GM12878 (cell line): Measurements from ENCODE around the gene ZNF169. TPM values are rescaled to one million over a fixed set of nuclear protein-coding genes. Genes with fewer than 3 reads are reported as not detected.
"Not testable (repeated sequence)": the region's sequence is repeated elsewhere in the genome, so short reads cannot be mapped to it uniquely, and the experiment has no call there.

Source experiments
- ATAC-seq: fragments of 200-7000 bp; cut with Tn5 transposase; 3 replicates; pipeline ENCODE4 v1.9.1; 2020; ENCODE audit warnings: mild to moderate bottlenecking, moderate library complexity
- BruUV-seq: library from RNA; stranded (reverse); fragments of 400-500 nt; replicated peaks from 2 replicates; lab custom pipeline; 2021; lab: Mats Ljungman, UMichigan
- CTCF ChIA-PET: fragments of 300-600 bp; sonication (Branson Sonifier 250); formaldehyde crosslinking; extraction: SDS; loops from one replicate; lab custom pipeline; 2021; ENCODE audit warnings: inconsistent platforms; lab: Yijun Ruan, JAX
- POLR2A ChIA-PET: fragments of 350-600 bp; formaldehyde crosslinking; extraction: SDS; loops from one replicate; lab custom pipeline; 2021; ENCODE audit warnings: inconsistent platforms; lab: Charles Lee
- RAD21 ChIA-PET: fragments of 300-600 bp; sonication (Branson Sonifier 250); formaldehyde crosslinking; loops from one replicate; lab custom pipeline; 2023; ENCODE audit warnings: antibody characterized with exemption; ENCODE audit not compliant: unreplicated experiment; lab: Charles Lee
- SMC1A ChIA-PET: fragments of 300-600 bp; sonication (Branson Sonifier 250); formaldehyde crosslinking; loops from one replicate; lab custom pipeline; 2023; ENCODE audit not compliant: unreplicated experiment, uncharacterized antibody; lab: Charles Lee
- DNase-seq: peaks from one replicate; pipeline ENCODE4 v3.0.0-alpha.2; 2011; ENCODE audit warnings: low read depth, low spot score
- FAIRE-seq: peaks from 3 replicates; lab custom pipeline; 2011; peaks lifted over from hg19 to GRCh38; lab: Jason Lieb, UNC
- H2AFZ ChIP-seq: 2 replicates; pipeline ENCODE4 v1.6.0; 2011; ENCODE audit warnings: low read depth, low read length, control low read depth; ENCODE audit not compliant: control insufficient read depth
- H3K27ac ChIP-seq: 2 replicates; pipeline ENCODE4 v1.5.1; 2011; ENCODE audit warnings: control low read depth; ENCODE audit not compliant: control insufficient read depth, insufficient read depth
- H3K27me3 ChIP-seq, 2 experiments: replicated peaks in 1 of 2; 2 replicates each; pipeline versions ENCODE4 v1.6.0 to v1.6.1; 2011; ENCODE audit warnings: low read length in 1 of 2; ENCODE audit not compliant: control insufficient read depth in 2 of 2, insufficient read depth in 2 of 2
- H3K36me3 ChIP-seq, 2 experiments: 2 replicates each; pipeline ENCODE4 v1.5.1; 2011; ENCODE audit warnings: low read length in 1 of 2; ENCODE audit not compliant: control insufficient read depth in 2 of 2, insufficient read depth in 2 of 2
- H3K4me1 ChIP-seq: 2 replicates; pipeline ENCODE4 v1.6.1; 2011; ENCODE audit warnings: mild to moderate bottlenecking, low read length, moderate library complexity, mixed read lengths; ENCODE audit not compliant: control insufficient read depth, insufficient read depth
- H3K4me2 ChIP-seq: 2 replicates; pipeline ENCODE4 v1.6.0; 2011; ENCODE audit warnings: control low read depth; ENCODE audit not compliant: control insufficient read depth, insufficient read depth
- H3K4me3 ChIP-seq: fragments of 200-600 bp; sonication (generic); 2 replicates; pipeline ENCODE4 v1.5.1; 2016
- H3K79me2 ChIP-seq: 2 replicates; pipeline ENCODE4 v1.6.0; 2011; ENCODE audit warnings: low read length; ENCODE audit not compliant: control insufficient read depth, insufficient read depth
- H3K9ac ChIP-seq: 2 replicates; pipeline ENCODE4 v1.8.0; 2011; ENCODE audit warnings: low read length, control low read depth, mixed read lengths; ENCODE audit not compliant: control insufficient read depth, insufficient read depth
- H3K9me3 ChIP-seq: replicated peaks from 3 replicates; pipeline ENCODE4 v1.5.1; 2011; ENCODE audit warnings: mild to moderate bottlenecking, low read length; ENCODE audit not compliant: control insufficient read depth, insufficient read depth
- H4K20me1 ChIP-seq: 2 replicates; pipeline ENCODE4 v1.6.0; 2011; ENCODE audit not compliant: control insufficient read depth, insufficient read depth
- WGBS: methylation state at CpG from one replicate; pipeline ENCODE4 v1.1.6; 2016; ENCODE audit warnings: low lambda C conversion rate; ENCODE audit not compliant: insufficient replicate concordance, insufficient coverage; ENCODE audit errors: missing lambda C conversion rate; 5-methylcytosine and 5-hydroxymethylcytosine counted together
- in situ Hi-C: fragments of 300-500 bp; cut with MboI; formaldehyde crosslinking; loops from 9 replicates; pipeline ENCODE4 v1.14.3; 2018; ENCODE audit warnings: mixed read lengths
- intact Hi-C: fragments of 100-400 bp; cut with micrococcal nuclease; formaldehyde crosslinking; loops from one replicate; pipeline ENCODE4 v1.14.2; 2022; ENCODE audit not compliant: unreplicated experiment
- polyA plus RNA-seq, 11 experiments: library from polyadenylated mRNA; depleted of rRNA in 4 of 11; unstranded in 6 of 11; stranded (reverse) in 5 of 11; fragments of >200 nt; fragmentation: Nextera tagmentation in 4 of 11; fragmentation: Illumina TruSeq in 1 of 11; extraction: Ambion mirVana in 4 of 11; extraction: Trizol in 1 of 11; gene quantifications; 1 replicate in 1 of 11; 2 replicates in 10 of 11; pipeline versions ENCODE4 v1.2.1 to v1.2.3, GENCODE V29; 2011 to 2016; ENCODE audit warnings: inconsistent platforms in 2 of 11, missing spikeins in 2 of 11, low read depth in 1 of 11
- total RNA-seq, 4 experiments: library from RNA; depleted of rRNA in 3 of 4; stranded (reverse); fragments of >200 nt in 3 of 4; fragmentation: Illumina TruSeq in 1 of 4; extraction: Trizol in 1 of 4; gene quantifications; 2 replicates each; pipeline versions ENCODE4 v1.2.1 to v1.2.3, GENCODE V29; 2013 to 2021

The ZNF169 gene
- total and polyA plus RNA-seq, 10 of the 15 experiments (the other 5 are each of a cell fraction or from before 2014, with no cell fraction given): 2.2 to 15.7 (median 5.8) TPM

- H4K20me1 ChIP-seq, RAD21 ChIA-PET, FAIRE-seq, H3K4me2 ChIP-seq, ATAC-seq, H3K27me3 ChIP-seq, in situ Hi-C loops, H3K9ac ChIP-seq, H3K4me1 ChIP-seq, H3K79me2 ChIP-seq, H2AFZ ChIP-seq, CTCF ChIA-PET, DNase-seq, intact Hi-C loops, POLR2A ChIA-PET, H3K36me3 ChIP-seq, H3K27ac ChIP-seq, BruUV-seq, SMC1A ChIA-PET, H3K9me3 ChIP-seq, H3K4me3 ChIP-seq: not testable (repeated sequence)
- no CpG with 5 or more reads among the region's 10 CpGs for WGBS
Measured at GRCh38 chr9:94317949-94318657, 59.0 kb downstream of the ZNF169 start.

- not testable (repeated sequence) for BruUV-seq
Measured at GRCh38 chr9:94322342-94322940, 63.3 kb downstream of the ZNF169 start.

GRCh38 chr9:94323153-94323798 lies 64.2 kb downstream of the ZNF169 start:
- H2AFZ ChIP-seq, DNase-seq, H3K9ac ChIP-seq, H3K9me3 ChIP-seq, H3K27me3 ChIP-seq, H3K4me3 ChIP-seq, in situ Hi-C loops, H3K4me1 ChIP-seq, CTCF ChIA-PET, H3K79me2 ChIP-seq, intact Hi-C loops, FAIRE-seq, BruUV-seq, POLR2A ChIA-PET, ATAC-seq, RAD21 ChIA-PET, H3K4me2 ChIP-seq, SMC1A ChIA-PET, H3K27ac ChIP-seq, H3K36me3 ChIP-seq, H4K20me1 ChIP-seq: not testable (repeated sequence)
- 55% methylated on average over 12 of the region's 18 CpGs for WGBS

More at GRCh38 chr9:94322342-94322940, 63.3 kb downstream of the ZNF169 start:
- DNase-seq, H3K4me2 ChIP-seq, H4K20me1 ChIP-seq, SMC1A ChIA-PET, intact Hi-C loops, POLR2A ChIA-PET, RAD21 ChIA-PET, H3K4me1 ChIP-seq, H3K4me3 ChIP-seq, H3K27me3 ChIP-seq, in situ Hi-C loops, H3K27ac ChIP-seq, ATAC-seq, H3K9ac ChIP-seq, CTCF ChIA-PET, H2AFZ ChIP-seq, H3K9me3 ChIP-seq, H3K79me2 ChIP-seq, H3K36me3 ChIP-seq: not testable (repeated sequence)
- FAIRE-seq: peak; percentile 44
- WGBS: 64% methylated on average over 3 of the region's 9 CpGs
